ENCODE measurements around the gene FGF22. TPM values are rescaled to one million over a fixed set of nuclear protein-coding genes. Genes with fewer than 3 reads are reported as not detected.

FGF22 gene
- polyA plus RNA-seq, 2 of the 4 experiments (the other 2 are of a cell fraction): 0.13 to 1.0 TPM

DNA sequence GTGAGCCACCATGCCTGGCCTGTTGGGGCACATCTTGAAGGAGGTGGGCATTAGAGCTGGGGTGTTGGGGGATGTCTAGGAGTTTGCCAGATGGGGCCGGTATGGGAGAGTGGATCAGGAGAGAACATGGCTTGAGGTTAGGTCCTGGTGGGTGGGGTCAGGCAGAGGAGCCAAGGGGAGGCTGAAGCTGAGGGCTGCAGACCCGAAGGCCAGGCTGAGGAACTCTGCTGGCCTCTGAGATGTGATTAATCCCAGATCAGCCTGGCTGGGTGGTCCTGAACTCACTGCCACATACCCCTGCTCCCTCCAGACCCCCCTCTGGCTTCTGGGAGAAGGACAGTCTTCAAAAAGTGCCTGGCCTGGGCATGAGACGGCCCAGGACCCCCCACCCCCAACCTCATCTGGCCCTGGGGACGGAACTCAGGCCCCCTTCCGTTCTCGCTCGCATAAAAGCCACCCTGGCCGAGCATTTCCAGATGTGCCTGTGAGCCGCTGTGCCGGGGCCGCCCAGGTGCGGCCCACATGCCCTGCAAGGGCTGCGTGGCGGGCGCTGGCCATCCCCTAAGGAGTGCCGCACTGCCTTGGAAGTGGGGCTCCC lies 39.2 kb downstream of the FGF22 start:
- DNase-seq (ENCODE audit: low read depth in 1 of 2, low spot score in 1 of 2) (no peak), ATAC-seq (no peak), FAIRE-seq (no peak)
- 73% methylated on average over 3 of the region's 16 CpGs for WGBS (ENCODE audit: missing lambda C conversion rate)
- Histone ChIP-seq H3K9me3 (no peaks in the 10 kb centered on the region), H3K27ac (peak overlapping the region; percentile 99), H3K4me3 (peak overlapping the region; percentile 64), H3K4me2 (peak overlapping the region; percentile 77), H3K4me1 (peaks cover 26% of the 10 kb centered on the region)
- no peak for TF ChIP-seq ZSCAN20 (CRISPR knock-in tag; IDR thresholded peaks at IDR 0.05)
- ChIA-PET CTCF (interaction anchor here (0.6 to 2.0 kb wide), 7 partner anchors 8 to 188 kb away, joined by 3 to 7 read pairs (median 3); no protein-coding TSS in a partner anchor), POLR2A (interaction anchor here (1.2 kb wide), 1 partner anchor 45 kb away, joined by 6 read pairs; the partner anchor contains the start of gene POLRMT)

DNA sequence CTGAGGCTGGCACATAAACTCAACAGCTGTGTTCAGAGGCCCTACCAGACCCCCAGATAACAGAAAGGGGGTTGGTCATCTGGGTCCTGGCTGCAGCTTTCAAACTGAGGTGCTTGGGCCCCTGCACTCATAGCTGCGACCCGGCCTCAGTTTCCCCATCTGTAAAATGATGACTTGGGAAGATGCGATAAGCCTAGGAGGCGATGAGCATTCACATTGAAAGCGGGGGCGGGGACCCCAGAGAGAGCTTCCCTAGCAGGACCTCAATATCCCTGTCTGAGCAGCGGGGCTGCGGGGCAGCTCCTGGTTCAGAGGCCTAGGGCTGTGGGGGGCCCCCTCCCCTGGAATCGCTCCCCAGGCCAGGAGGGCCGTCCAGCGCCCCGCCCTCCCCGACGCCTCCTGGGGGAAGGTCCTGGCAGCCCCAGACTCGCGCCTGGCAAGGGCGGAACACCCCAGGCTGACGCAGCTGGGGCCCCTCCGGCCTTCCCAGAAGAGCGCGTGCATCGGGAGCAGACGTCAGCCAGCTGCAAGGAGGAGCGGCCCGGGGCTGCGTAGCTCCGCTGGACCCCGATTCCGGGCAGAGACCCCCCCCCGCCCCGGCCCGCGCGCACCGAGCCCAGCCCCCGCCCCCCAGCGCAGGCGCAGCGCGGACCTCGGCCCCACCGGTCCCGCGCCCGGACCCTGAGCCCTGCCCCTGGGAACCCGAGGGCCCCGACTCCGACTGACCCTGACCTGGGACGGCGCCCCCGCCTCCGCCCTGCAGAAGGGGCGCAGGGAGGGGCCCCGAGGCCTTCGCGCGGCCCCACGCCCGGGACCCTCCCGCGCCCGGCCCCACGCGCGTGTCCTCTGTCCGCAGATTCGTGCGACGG lies 40.0 kb downstream of the FGF22 start:
- Histone ChIP-seq H3K4me3 (peak overlapping the region; percentile 64), H3K4me1 (peaks cover 26% of the 10 kb centered on the region), H3K4me2 (peak overlapping the region; percentile 77), H3K9me3 (no peaks in the 10 kb centered on the region), H3K27ac (peak overlapping the region; percentile 99)
- CTCF ChIA-PET: interaction anchor here (0.6 to 2.0 kb wide), 9 partner anchors 9 to 189 kb away, joined by 3 to 7 read pairs (median 4); no protein-coding TSS in a partner anchor
- ATAC-seq (peak; percentile 19 to 32), FAIRE-seq (no peak), DNase-seq (ENCODE audit: low read depth in 1 of 2, low spot score in 1 of 2) (peak; percentile 59 to 78)
- WGBS (ENCODE audit: missing lambda C conversion rate): 24% methylated on average over 6 of the region's 69 CpGs
- POLR2A ChIA-PET: interaction anchor here (0.6 to 1.2 kb wide), 2 partner anchors 16 to 46 kb away, joined by 4 to 6 read pairs; partner anchors contain the start of genes POLRMT and RNF126
- no peak for TF ChIP-seq ZC3H11A (IDR thresholded peaks at IDR 0.05)
- no peak for TF ChIP-seq RAD21 (conservative IDR thresholded peaks at IDR 0.05 in 1 of 2, IDR thresholded peaks at IDR 0.05 in 1 of 2)
- TF ChIP-seq MAFK (IDR thresholded peaks at IDR 0.05; ENCODE audit: partially characterized antibody): no peak
- TF ChIP-seq CBX2 (IDR thresholded peaks at IDR 0.05; ENCODE audit: borderline replicate concordance, low read depth): no peak
- no peak for TF ChIP-seq CEBPB (IDR thresholded peaks at IDR 0.05)
- TF ChIP-seq NFE2L2 (conservative IDR thresholded peaks at IDR 0.05; ENCODE audit: low read length): no peak
- TF ChIP-seq RARB (CRISPR knock-in tag; IDR thresholded peaks at IDR 0.05): no peak
- TF ChIP-seq KDM1A (IDR thresholded peaks at IDR 0.05; ENCODE audit: low read depth): no peak
- no peak for TF ChIP-seq MAZ (IDR thresholded peaks at IDR 0.05; ENCODE audit: borderline replicate concordance, low read depth, low read length)
- no peak for TF ChIP-seq JUNB (IDR thresholded peaks at IDR 0.05)
- TF ChIP-seq CBX8 (IDR thresholded peaks at IDR 0.05): no peak
- TF ChIP-seq, protein P1, sequence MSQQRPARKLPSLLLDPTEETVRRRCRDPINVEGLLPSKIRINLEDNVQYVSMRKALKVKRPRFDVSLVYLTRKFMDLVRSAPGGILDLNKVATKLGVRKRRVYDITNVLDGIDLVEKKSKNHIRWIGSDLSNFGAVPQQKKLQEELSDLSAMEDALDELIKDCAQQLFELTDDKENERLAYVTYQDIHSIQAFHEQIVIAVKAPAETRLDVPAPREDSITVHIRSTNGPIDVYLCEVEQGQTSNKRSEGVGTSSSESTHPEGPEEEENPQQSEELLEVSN (IDR thresholded peaks at IDR 0.05; ENCODE audit: borderline replicate concordance, low read depth): 0 out of 2 replicates have a peak, but pooled peaks have one; percentile 30
- TF ChIP-seq, protein P2, sequence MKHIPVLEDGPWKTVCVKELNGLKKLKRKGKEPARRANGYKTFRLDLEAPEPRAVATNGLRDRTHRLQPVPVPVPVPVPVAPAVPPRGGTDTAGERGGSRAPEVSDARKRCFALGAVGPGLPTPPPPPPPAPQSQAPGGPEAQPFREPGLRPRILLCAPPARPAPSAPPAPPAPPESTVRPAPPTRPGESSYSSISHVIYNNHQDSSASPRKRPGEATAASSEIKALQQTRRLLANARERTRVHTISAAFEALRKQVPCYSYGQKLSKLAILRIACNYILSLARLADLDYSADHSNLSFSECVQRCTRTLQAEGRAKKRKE (CRISPR knock-in tag; IDR thresholded peaks at IDR 0.05; ENCODE audit: low read depth): no peak
- no peak for TF ChIP-seq RNF2 (IDR thresholded peaks at IDR 0.05; ENCODE audit: borderline replicate concordance, low read depth)
- TF ChIP-seq HEYL (CRISPR knock-in tag; IDR thresholded peaks at IDR 0.05): no peak
- TF ChIP-seq, protein P3, sequence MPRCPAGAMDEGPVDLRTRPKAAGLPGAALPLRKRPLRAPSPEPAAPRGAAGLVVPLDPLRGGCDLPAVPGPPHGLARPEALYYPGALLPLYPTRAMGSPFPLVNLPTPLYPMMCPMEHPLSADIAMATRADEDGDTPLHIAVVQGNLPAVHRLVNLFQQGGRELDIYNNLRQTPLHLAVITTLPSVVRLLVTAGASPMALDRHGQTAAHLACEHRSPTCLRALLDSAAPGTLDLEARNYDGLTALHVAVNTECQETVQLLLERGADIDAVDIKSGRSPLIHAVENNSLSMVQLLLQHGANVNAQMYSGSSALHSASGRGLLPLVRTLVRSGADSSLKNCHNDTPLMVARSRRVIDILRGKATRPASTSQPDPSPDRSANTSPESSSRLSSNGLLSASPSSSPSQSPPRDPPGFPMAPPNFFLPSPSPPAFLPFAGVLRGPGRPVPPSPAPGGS (IDR thresholded peaks at IDR 0.05): no peak
- no peak for TF ChIP-seq ZNF302 (CRISPR knock-in tag; IDR thresholded peaks at IDR 0.05)
- TF ChIP-seq, protein P4, sequence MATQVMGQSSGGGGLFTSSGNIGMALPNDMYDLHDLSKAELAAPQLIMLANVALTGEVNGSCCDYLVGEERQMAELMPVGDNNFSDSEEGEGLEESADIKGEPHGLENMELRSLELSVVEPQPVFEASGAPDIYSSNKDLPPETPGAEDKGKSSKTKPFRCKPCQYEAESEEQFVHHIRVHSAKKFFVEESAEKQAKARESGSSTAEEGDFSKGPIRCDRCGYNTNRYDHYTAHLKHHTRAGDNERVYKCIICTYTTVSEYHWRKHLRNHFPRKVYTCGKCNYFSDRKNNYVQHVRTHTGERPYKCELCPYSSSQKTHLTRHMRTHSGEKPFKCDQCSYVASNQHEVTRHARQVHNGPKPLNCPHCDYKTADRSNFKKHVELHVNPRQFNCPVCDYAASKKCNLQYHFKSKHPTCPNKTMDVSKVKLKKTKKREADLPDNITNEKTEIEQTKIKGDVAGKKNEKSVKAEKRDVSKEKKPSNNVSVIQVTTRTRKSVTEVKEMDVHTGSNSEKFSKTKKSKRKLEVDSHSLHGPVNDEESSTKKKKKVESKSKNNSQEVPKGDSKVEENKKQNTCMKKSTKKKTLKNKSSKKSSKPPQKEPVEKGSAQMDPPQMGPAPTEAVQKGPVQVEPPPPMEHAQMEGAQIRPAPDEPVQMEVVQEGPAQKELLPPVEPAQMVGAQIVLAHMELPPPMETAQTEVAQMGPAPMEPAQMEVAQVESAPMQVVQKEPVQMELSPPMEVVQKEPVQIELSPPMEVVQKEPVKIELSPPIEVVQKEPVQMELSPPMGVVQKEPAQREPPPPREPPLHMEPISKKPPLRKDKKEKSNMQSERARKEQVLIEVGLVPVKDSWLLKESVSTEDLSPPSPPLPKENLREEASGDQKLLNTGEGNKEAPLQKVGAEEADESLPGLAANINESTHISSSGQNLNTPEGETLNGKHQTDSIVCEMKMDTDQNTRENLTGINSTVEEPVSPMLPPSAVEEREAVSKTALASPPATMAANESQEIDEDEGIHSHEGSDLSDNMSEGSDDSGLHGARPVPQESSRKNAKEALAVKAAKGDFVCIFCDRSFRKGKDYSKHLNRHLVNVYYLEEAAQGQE (IDR thresholded peaks at IDR 0.05): no peak
- no peak for TF ChIP-seq POLR2AphosphoS2 (conservative IDR thresholded peaks at IDR 0.05; ENCODE audit: low read length)
- 0 out of 2 replicates have a peak, but pooled peaks have one; percentile 38 for TF ChIP-seq HOXB5 (CRISPR knock-in tag; IDR thresholded peaks at IDR 0.05)
- peak; percentile 33; the same call in 1 of the 2 replicates for TF ChIP-seq GATA3 (IDR thresholded peaks at IDR 0.05; ENCODE audit: borderline replicate concordance)
- TF ChIP-seq TP53 (CRISPR knock-in tag; IDR thresholded peaks at IDR 0.05): no peak; the same call in 1 of the 2 replicates
- no peak for TF ChIP-seq RCOR1 (IDR thresholded peaks at IDR 0.05; ENCODE audit: low read depth, low read length)
- no peak for TF ChIP-seq ESRRA (IDR thresholded peaks at IDR 0.05; ENCODE audit: borderline replicate concordance, low read length)
- TF ChIP-seq, protein P5, sequence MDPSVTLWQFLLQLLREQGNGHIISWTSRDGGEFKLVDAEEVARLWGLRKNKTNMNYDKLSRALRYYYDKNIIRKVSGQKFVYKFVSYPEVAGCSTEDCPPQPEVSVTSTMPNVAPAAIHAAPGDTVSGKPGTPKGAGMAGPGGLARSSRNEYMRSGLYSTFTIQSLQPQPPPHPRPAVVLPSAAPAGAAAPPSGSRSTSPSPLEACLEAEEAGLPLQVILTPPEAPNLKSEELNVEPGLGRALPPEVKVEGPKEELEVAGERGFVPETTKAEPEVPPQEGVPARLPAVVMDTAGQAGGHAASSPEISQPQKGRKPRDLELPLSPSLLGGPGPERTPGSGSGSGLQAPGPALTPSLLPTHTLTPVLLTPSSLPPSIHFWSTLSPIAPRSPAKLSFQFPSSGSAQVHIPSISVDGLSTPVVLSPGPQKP (IDR thresholded peaks at IDR 0.05; ENCODE audit: low read depth, low read length): no peak
- TF ChIP-seq BHLHE40 (IDR thresholded peaks at IDR 0.05; ENCODE audit: low read depth, low read length): no peak
- no peak for TF ChIP-seq EHMT2 (IDR thresholded peaks at IDR 0.05; ENCODE audit: low read depth)
